ENCODE results near the gene MYL7. TPM values are rescaled to one million over a fixed set of nuclear protein-coding genes. Genes with fewer than 3 reads are reported as not detected.

The MYL7 gene
- total RNA-seq, 2 experiments from 2014 or later, result not detected

DNA sequence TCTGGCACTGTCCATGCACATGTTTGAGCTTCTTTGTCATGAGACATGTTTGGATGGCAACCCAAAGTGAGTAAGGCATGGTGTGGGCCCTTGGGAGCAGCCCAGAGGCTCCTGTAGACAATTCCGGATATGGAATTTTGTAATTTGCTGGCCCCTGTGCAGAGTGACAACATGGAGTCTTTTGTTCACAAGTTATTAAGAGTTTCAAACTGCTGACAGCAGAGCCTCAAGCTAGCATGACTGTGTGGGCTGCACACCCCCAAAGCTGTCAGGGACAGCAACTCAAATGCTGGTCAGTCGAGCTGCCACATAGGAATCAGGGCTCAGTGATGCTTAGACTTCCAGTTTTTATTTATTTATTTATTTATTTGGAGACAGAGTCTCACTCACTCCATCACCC, 7.0 kb upstream of the MYL7 start:
- Mint-ChIP-seq H3K36me3 (no peaks in the 10 kb centered on the region), H3K9me3 (no peaks in the 10 kb centered on the region), H3K4me1 (peaks cover 9% of the 10 kb centered on the region), H3K27ac (no peak overlapping the region), H3K4me3 (no peak overlapping the region), H3K27me3 (peaks cover 3% of the 10 kb centered on the region)
- no peak for DNase-seq

DNA sequence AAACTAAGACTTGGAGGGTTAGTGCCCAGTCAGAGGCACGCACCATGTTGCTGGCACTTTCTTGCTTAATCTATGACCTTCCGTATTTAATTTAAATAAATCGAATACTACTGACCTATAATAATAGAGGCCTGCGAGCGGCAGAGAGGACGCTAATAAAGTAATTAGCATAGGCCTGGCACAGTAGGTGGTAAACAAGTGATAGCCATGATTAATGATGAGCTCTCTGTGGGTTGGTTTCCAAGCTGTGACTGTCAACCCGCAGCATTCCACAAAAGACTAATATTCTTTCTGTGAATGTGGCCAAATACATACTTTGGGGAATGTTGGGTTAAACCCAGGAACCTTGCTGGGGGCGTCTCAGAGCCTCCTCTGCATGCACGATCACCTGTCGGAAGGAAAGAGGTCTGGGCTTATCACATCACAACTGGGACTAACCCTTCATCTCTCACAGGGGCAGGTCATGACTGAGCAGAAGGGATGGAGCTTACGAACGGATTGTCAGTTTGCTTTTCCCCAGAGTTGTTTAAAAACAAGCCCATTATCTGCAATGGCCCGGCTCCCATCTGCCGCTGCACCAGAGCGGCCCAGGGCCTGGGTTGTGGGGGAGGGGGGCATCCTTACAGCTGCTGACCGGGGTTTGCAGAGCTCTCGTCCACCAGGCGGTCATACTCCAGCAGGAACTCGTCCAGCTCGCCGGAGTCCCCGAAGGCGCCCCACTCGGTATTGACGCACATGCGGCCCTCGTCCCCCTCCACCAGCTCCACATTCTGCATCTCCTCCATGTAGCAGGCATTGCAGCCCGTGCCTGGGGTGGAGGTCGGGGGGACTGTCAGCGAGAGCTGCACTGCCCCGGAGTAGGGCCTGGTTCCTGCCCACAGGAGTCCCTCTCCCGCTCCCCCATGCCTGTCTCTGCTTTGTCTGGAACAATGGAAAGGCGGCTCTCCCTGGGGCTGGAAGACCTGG, 6.2 kb upstream of the MYL7 start:
- Mint-ChIP-seq H3K4me1 (peaks cover 9% of the 10 kb centered on the region), H3K27me3 (peaks cover 3% of the 10 kb centered on the region), H3K9me3 (no peaks in the 10 kb centered on the region), H3K4me3 (no peak overlapping the region), H3K27ac (no peak overlapping the region), H3K36me3 (no peaks in the 10 kb centered on the region)
- DNase-seq, result no peak

DNA sequence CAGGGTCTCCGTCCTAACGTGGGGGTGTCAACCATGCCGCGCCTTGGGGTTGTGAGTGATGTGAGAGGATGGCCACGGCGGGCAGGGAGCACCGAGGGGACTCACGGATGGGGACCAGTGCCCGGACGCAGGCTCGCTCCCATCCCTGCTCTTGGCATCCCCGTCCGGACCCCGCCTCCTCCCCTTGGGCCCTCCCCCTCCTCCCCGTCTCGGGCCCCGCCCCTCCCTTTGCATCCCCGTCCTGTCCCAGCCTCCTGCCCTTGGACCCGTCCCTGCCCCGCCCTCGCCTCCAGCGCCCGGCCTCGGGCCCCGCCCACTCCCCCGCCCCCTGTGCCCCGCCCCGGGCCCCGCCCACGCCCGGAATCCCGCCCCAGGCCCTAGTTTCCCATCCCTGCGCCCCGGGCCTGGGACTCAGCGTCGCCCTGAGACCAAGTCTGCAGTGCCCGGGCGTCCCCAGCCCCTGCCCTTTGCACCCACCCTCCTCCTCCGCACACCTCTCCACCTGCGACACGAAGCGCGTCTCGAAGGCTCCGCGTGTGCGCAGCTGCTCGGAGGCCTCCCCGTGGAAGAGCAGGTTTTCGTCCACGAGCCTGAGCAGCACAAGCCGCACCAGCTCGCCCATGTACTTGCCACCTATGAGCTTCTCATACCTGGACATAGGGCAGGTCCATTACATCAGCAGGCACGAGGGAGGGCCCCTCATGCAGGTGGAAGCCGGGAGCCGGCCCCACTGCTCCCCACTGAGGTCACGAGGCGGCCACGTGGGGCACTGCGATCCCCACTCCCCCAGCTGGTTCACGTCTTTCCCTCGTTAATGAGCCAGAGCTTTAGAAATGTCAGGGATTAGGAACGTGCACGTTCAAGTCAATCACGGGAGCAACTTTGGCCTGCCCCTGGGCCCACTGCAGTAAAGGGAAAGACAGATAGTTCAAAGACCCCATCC, 5.1 kb upstream of the MYL7 start:
- H3K9me3 Mint-ChIP-seq, result no peaks in the 10 kb centered on the region
- peak overlapping the region; percentile 76 for H3K4me3 Mint-ChIP-seq
- peak overlapping the region; percentile 87 for H3K27ac Mint-ChIP-seq
- DNase-seq, result peak; percentile 68
- no peaks in the 10 kb centered on the region for H3K36me3 Mint-ChIP-seq
- peaks cover 3% of the 10 kb centered on the region for H3K27me3 Mint-ChIP-seq
- H3K4me1 Mint-ChIP-seq, result peaks cover 9% of the 10 kb centered on the region

DNA sequence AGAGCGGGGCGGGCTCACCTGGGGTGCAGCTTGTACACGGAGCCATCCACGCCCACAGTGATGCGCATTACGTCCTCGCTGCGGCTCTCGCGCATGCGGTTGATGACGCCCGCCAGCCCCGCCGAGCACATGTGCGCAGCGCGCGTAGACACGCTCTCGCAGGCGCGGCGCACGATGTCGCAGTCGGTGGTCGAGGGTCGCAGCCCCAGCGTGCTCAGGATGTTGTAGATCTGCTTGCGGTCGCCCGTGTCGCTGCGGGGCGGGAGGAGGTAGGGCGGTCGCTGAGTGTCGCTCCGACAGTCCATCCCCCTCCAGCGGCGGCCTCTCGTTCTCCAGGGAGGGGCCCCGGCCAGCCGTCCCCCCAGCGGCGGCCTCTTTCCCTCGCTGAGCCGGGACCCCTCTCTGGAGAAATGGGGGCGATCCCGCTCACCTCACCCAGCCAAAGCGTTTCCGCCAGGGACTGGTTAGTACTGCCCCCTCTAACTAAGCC, 4.4 kb upstream of the MYL7 start:
- Mint-ChIP-seq H3K27ac (peak overlapping the region; percentile 87), H3K36me3 (no peaks in the 10 kb centered on the region), H3K4me1 (peaks cover 9% of the 10 kb centered on the region), H3K9me3 (no peaks in the 10 kb centered on the region), H3K4me3 (peak overlapping the region; percentile 76), H3K27me3 (peaks cover 3% of the 10 kb centered on the region)
- DNase-seq, result peak; percentile 70

DNA sequence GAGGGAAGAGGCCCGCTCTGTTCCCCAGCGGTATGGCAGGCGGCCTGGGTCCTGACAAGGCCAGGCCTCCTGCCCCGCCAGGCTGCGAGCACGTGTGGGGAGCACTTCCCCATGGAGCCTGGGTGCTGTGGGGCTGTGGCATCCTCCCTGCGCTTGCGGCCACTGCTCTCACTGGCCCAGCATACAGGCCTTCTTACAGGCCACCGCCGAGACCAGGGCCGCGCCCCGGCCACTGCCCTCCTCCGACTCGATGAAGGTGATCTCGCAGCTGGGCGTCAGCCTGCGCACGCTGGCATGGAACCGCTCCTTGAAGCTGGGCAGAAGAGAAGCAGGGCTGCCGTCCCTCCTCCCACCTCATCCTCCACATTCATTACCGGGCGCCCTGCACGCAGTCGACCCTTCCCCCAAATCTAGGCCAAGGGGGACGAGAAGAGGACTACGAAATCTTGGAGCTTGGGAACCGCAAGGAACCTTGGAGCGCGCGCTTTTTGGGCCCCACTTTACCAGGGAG, 3.9 kb upstream of the MYL7 start:
- peaks cover 3% of the 10 kb centered on the region for H3K27me3 Mint-ChIP-seq
- peak overlapping the region; percentile 87 for H3K27ac Mint-ChIP-seq
- no peaks in the 10 kb centered on the region for H3K36me3 Mint-ChIP-seq
- DNase-seq, result no peak
- H3K9me3 Mint-ChIP-seq, result no peaks in the 10 kb centered on the region
- peak overlapping the region; percentile 76 for H3K4me3 Mint-ChIP-seq
- peaks cover 9% of the 10 kb centered on the region for H3K4me1 Mint-ChIP-seq

DNA sequence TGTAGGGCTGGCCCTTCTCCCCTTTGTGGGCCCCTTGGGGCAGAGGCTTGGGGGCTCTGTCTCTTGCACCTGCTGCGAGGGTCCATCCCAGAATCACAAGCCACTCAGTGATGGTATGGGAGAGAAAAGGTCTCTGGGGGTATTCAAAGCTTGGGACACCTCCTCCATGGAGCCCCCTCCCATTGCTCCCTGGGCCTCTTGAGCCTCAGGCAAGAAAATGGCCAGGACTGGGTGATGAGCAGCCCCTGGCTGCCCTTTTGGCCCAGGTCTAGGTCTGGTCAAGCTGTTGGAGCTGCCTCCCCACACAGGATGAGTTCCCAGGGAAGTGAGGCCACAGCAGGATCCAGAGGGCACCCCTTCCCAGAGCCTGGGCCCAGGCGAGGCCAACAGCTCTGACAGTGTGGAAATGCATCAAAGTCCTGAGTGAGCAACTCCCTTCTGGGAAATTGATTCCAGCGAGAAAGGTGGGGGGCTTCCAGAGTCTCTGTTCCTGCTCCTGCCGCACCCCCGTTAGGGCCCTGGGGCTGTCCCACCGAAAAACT, 3.4 kb upstream of the MYL7 start:
- no peak overlapping the region for H3K4me3 Mint-ChIP-seq
- no peak for DNase-seq
- no peaks in the 10 kb centered on the region for H3K9me3 Mint-ChIP-seq
- H3K27me3 Mint-ChIP-seq, result peaks cover 3% of the 10 kb centered on the region
- no peak overlapping the region for H3K27ac Mint-ChIP-seq
- H3K4me1 Mint-ChIP-seq, result peaks cover 9% of the 10 kb centered on the region
- no peaks in the 10 kb centered on the region for H3K36me3 Mint-ChIP-seq

DNA sequence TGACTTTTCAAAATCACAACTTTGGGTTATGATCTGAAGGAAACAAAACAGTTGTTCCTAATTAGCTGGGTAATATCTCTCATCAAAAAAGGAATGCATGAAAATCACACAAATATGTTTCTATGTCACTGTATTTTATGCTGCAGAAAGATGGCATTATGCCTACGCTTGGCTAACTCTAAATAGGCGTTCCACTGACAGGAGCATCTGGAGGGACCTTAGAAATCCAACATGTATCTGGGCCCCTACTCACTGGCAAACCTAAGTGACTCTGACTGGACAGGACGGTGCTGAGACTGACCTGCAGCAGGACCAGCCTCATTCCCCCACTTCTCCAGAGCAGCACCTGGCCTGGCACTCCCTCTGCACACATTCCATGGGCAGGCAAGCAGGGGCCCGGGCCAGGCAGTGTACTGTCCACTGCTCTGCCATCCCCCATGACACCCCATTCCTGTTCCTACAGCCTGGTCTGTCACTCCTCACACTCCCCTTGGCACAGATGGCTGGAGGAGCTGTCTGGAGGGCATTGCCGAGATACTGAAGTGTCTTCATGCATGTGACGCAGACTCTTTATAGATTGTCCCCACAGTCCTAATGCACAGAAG, 2.6 kb upstream of the MYL7 start:
- Mint-ChIP-seq H3K27me3 (peaks cover 3% of the 10 kb centered on the region), H3K9me3 (no peaks in the 10 kb centered on the region), H3K27ac (no peak overlapping the region), H3K36me3 (no peaks in the 10 kb centered on the region), H3K4me3 (no peak overlapping the region), H3K4me1 (peaks cover 9% of the 10 kb centered on the region)
- no peak for DNase-seq

DNA sequence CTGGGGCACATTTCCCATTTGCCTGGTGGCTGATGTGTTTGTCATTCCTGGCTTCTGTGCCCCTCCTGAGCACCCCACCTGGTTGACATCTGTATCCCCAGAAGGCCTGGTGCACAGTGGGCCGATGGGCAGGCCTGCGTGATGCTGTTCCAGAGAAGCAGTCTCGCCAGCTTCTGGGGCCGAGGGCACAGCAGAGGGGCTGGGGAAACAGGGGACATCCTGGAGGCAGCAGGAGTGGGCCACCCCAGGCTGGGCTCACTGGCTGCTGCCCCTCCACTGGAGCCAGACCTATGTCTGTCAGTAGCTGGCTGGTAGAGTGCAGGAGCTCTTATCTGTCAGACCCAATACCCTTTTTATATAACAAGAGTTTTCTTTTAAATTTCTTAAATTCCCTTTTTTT, 896 bp upstream of the MYL7 start:
- H3K27me3 Mint-ChIP-seq, result peaks cover 3% of the 10 kb centered on the region
- DNase-seq, result no peak
- no peaks in the 10 kb centered on the region for H3K9me3 Mint-ChIP-seq
- H3K4me3 Mint-ChIP-seq, result no peak overlapping the region
- peaks cover 9% of the 10 kb centered on the region for H3K4me1 Mint-ChIP-seq
- H3K27ac Mint-ChIP-seq, result no peak overlapping the region
- H3K36me3 Mint-ChIP-seq, result no peaks in the 10 kb centered on the region

DNA sequence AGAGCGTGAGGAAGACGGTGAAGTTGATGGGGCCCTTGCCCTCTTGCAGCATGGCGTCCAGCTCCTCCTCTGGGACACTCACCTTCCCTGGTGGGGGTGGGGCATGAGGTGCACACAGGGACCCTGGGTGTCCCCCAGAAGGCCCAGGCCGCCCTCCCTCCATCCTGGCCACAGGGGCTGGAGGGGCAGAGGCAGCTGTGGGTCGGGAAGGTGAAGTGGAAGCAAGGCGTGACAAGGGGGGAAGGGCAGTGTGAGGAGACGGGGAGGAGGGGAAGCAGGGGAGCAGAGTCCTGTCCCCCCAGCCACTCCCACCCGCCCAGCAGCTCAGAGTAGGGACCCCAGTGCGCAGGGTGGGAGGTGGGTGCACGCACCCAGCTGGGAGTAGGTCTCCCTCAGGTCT, 791 bp downstream of the MYL7 start:
- no peak overlapping the region for H3K4me3 Mint-ChIP-seq

DNA sequence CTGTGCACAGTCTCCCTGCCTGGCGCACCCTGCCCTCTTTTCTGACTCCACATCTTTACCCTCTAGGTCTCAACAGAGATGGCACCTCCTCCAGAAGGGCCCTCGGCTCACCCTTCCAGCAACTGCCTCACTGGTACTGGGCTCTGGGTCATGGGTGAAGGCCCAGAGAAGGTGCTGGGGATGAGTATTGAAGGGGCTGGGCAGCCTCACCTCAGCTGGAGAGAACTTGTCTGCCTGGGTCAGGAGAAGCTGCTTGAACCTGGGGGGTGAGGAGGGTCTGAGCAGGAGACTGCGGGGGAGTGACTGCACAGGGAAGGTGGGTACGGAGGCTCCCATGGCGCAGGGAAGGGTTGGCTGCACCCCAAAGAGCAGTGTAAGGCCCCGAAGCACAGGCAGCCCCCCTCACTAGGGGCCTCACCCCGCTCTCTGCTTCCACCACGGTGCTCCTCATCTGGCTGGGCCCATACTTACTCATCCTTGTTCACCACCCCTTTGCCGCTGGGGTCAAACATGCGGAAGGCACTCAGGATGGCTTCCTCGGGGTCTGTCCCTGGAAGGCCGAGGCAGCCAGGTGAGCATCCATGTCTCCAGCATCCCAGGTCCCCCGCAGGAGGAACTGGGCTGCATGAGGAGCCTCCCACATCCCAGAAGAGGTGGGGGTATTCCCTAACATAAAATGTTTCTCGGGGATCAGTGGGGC, 1.7 kb downstream of the MYL7 start:
- H3K36me3 Mint-ChIP-seq, result no peaks in the 10 kb centered on the region
- H3K4me3 Mint-ChIP-seq, result no peak overlapping the region
- DNase-seq, result no peak
- H3K9me3 Mint-ChIP-seq, result no peaks in the 10 kb centered on the region
- no peaks in the 10 kb centered on the region for H3K27me3 Mint-ChIP-seq
- no peaks in the 10 kb centered on the region for H3K4me1 Mint-ChIP-seq
- H3K27ac Mint-ChIP-seq, result no peak overlapping the region

More for the DNA sequence above, 791 bp downstream of the MYL7 start:
- H3K27me3 Mint-ChIP-seq, result peaks cover 3% of the 10 kb centered on the region
- no peak for DNase-seq
- no peaks in the 10 kb centered on the region for H3K36me3 Mint-ChIP-seq
- H3K9me3 Mint-ChIP-seq, result no peaks in the 10 kb centered on the region
- H3K4me1 Mint-ChIP-seq, result peaks cover 3% of the 10 kb centered on the region
- H3K27ac Mint-ChIP-seq, result no peak overlapping the region

DNA sequence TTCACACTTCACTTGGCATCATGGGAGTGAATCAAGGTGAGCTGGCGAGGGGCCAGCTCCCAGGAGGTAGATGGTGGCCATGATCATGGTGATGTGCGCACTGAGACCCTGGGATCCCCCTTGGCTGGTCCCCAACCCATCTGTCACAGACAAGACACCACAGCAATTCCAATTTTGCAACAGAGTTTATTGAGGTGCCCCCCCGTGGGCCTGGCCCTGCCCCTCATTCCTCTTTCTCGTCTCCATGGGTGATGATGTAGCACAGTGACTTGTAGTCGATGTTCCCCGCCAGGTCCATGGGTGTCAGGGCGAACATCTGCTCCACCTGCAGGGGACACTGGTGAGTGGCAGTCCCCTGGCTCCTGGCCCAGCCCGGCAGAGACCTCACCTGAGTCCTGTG, 2.4 kb downstream of the MYL7 start:
- no peak overlapping the region for H3K27ac Mint-ChIP-seq
- no peaks in the 10 kb centered on the region for H3K27me3 Mint-ChIP-seq
- no peaks in the 10 kb centered on the region for H3K4me1 Mint-ChIP-seq

DNA sequence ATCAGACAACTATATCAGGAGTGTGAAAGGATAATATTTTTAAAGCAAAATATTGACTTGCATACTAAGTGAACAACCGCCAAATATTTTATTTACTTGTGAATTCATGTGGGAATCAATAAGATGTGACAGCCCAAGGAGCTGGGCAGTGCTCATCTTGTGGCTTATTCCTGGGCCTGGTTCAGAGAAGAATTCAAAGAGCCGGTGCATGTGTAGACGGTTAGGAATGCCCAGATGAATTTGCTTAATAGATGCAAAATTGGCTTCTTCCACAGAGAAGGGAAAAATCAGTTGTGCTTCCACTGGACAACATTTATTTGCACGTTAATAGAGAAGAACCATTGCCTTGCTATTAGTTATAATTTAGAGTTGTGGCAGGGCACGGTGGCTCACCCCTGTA, 4.4 kb downstream of the MYL7 start:
- H3K27me3 Mint-ChIP-seq, result no peaks in the 10 kb centered on the region
- H3K36me3 Mint-ChIP-seq, result no peaks in the 10 kb centered on the region
- H3K4me3 Mint-ChIP-seq, result no peak overlapping the region
- DNase-seq, result no peak
- no peaks in the 10 kb centered on the region for H3K9me3 Mint-ChIP-seq
- H3K27ac Mint-ChIP-seq, result no peak overlapping the region
- H3K4me1 Mint-ChIP-seq, result no peaks in the 10 kb centered on the region

More for the DNA sequence above, 2.4 kb downstream of the MYL7 start:
- DNase-seq, result no peak
- Mint-ChIP-seq H3K36me3 (no peaks in the 10 kb centered on the region), H3K4me3 (no peak overlapping the region), H3K9me3 (no peaks in the 10 kb centered on the region)

DNA sequence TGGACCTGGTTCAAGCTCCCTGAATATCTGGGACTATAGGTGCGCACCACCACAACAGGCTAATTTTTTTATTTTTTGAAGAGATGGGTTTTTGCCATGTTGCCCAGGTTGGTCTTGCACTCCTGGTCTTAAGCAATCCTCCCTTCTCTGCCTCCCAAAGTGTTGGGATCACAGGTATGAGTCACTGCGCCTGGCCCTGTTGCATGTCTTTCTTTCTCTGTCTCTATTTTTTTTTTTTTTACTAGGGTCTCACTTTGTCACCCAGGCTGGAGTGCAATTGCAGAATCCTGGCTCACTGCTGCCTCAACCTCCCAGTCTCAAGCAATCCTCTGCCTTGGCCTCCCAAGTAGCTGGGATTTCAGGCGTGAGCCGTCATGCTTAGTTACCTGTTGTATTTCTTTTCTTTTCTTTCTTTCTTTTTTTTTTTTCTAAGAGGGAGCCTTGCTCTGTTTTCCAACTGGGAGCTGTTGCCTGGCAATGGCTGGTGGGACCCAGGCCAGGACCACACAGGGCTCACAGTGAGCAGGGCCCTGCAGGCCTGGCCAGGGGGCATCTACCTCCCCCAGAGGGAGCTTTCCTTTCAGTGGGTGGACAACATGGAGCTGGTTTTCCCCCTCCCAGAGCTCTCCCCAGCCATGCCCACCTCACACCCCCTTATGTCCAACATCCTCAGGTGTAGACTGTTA, 6.0 kb downstream of the MYL7 start:
- Mint-ChIP-seq H3K36me3 (no peaks in the 10 kb centered on the region), H3K27me3 (no peaks in the 10 kb centered on the region), H3K9me3 (no peaks in the 10 kb centered on the region), H3K4me1 (no peaks in the 10 kb centered on the region), H3K4me3 (no peak overlapping the region), H3K27ac (no peak overlapping the region)
- no peak for DNase-seq
